K562 (cell line): ENCODE measurements around the gene CPSF2. TPM values are rescaled to one million over a fixed set of nuclear protein-coding genes. Genes with fewer than 3 reads are reported as not detected.

ENCODE experiments used
- ATAC-seq: fragments of 200-7000 bp; cut with Tn5 transposase; 3 replicates; pipeline ENCODE4 v1.9.1; 2020; ENCODE audit warnings: moderate library complexity
- BruUV-seq: library from RNA; stranded (reverse); fragments of 400-500 nt; replicated peaks from 2 replicates; lab custom pipeline; 2021; lab: Mats Ljungman, UMichigan
- CTCF ChIA-PET: fragments of 300-600 bp; formaldehyde crosslinking; extraction: SDS; loops from one replicate; lab custom pipeline; 2021; ENCODE audit warnings: low intra/inter-chr PET ratio; lab: Yijun Ruan, JAX
- POLR2A ChIA-PET: fragments of 300-600, 350-650 bp; sonication (Branson Sonifier 250); formaldehyde crosslinking; extraction: SDS; loops from one replicate; lab custom pipeline; 2021; ENCODE audit warnings: antibody characterized with exemption, inconsistent platforms; lab: Yijun Ruan, JAX
- DNase-seq, 4 experiments: peaks; one replicate each; pipeline versions ENCODE4 v3.0.0 to v3.0.0-alpha.2; 2011 to 2018; ENCODE audit warnings: low spot score in 3 of 4, mixed read lengths in 3 of 4; ENCODE audit errors: extremely low read depth in 1 of 4
- FAIRE-seq: peaks from 2 replicates; lab custom pipeline; 2011; peaks lifted over from hg19 to GRCh38; lab: Jason Lieb, UNC
- H2AFZ ChIP-seq: 2 replicates; pipeline ENCODE4 v1.6.0; 2011; ENCODE audit warnings: low read depth, low read length, control low read depth, inconsistent platforms
- H3K27ac ChIP-seq: fragments of 200-600 bp; 3 replicates; pipeline ENCODE4 v1.8.0; 2011; ENCODE audit warnings: low read depth, mild to moderate bottlenecking, control low read depth, inconsistent platforms, low read length, moderate library complexity, mixed read lengths; ENCODE audit errors: extremely low read depth
- H3K27me3 ChIP-seq, 2 experiments: fragments of 300-600 bp in 1 of 2; 2 replicates in 1 of 2; 3 replicates in 1 of 2; pipeline versions ENCODE4 v1.6.0 to v1.8.0; 2011; ENCODE audit warnings: inconsistent platforms in 2 of 2, low read length in 2 of 2, mild to moderate bottlenecking in 1 of 2, mixed read lengths in 1 of 2, moderate library complexity in 1 of 2; ENCODE audit not compliant: control insufficient read depth in 2 of 2, insufficient read depth in 2 of 2
- H3K36me3 ChIP-seq: fragments of 300-600 bp; 3 replicates; pipeline ENCODE4 v1.8.0; 2011; ENCODE audit warnings: mild to moderate bottlenecking, low read length, inconsistent platforms; ENCODE audit not compliant: control insufficient read depth, insufficient read depth
- H3K4me1 ChIP-seq, 2 experiments: fragments of 200-600 bp in 1 of 2; replicated peaks in 1 of 2; 2 replicates in 1 of 2; 3 replicates in 1 of 2; pipeline versions ENCODE4 v1.5.1 to v1.8.0; 2011; ENCODE audit warnings: inconsistent platforms in 2 of 2, low read length in 2 of 2, mild to moderate bottlenecking in 1 of 2, mixed read lengths in 1 of 2, moderate library complexity in 1 of 2; ENCODE audit not compliant: control insufficient read depth in 2 of 2, insufficient read depth in 2 of 2
- H3K4me2 ChIP-seq: 2 replicates; pipeline ENCODE4 v1.6.1; 2011; ENCODE audit warnings: low read length, control low read depth, inconsistent platforms, mixed read lengths; ENCODE audit not compliant: insufficient read depth
- H3K4me3 ChIP-seq: fragments of 200-600 bp; sonication (generic), shearing (Covaris generic); 2 replicates; pipeline ENCODE4 v1.5.1; 2016; ENCODE audit warnings: control low read depth, inconsistent platforms
- H3K79me2 ChIP-seq: fragments of 200-600 bp; 3 replicates; pipeline ENCODE4 v1.8.0; 2011; ENCODE audit warnings: low read length, inconsistent platforms; ENCODE audit not compliant: control insufficient read depth, insufficient read depth
- H3K9ac ChIP-seq, 2 experiments: 2 replicates each; pipeline versions ENCODE4 v1.6.0 to v1.6.1; 2011; ENCODE audit warnings: low read depth in 2 of 2, low read length in 2 of 2, control low read depth in 1 of 2, inconsistent platforms in 1 of 2, mild to moderate bottlenecking in 1 of 2, mixed read lengths in 1 of 2; ENCODE audit not compliant: insufficient read depth in 1 of 2
- H3K9me1 ChIP-seq: one replicate; pipeline ENCODE4 v1.6.0; 2011; ENCODE audit warnings: inconsistent platforms, mild to moderate bottlenecking, low read length, moderate library complexity; ENCODE audit not compliant: control insufficient read depth, insufficient read depth
- H3K9me3 ChIP-seq: replicated peaks from 2 replicates; pipeline ENCODE4 v1.5.1; 2011; ENCODE audit warnings: low read depth, low read length, inconsistent platforms; ENCODE audit not compliant: control insufficient read depth, insufficient read depth
- H4K20me1 ChIP-seq: replicated peaks from 2 replicates; pipeline ENCODE4 v1.6.1; 2011; ENCODE audit warnings: low read length, inconsistent platforms, mixed read lengths; ENCODE audit not compliant: control insufficient read depth, insufficient read depth
- BACH1 ChIP-seq: fragments of 200-800 bp; sonication (Bioruptor generic); IDR thresholded peaks from 2 replicates; pipeline ENCODE4 v1.6.1; 2016; ENCODE audit warnings: missing genetic modification characterization, missing compliant biosample characterization
- DMBX1 ChIP-seq: fragments of 250-450 bp; sonication (Bioruptor Pico); IDR thresholded peaks from 2 replicates; pipeline ENCODE4 v1.8.0; 2022; ENCODE audit warnings: inconsistent platforms, mild to moderate bottlenecking, moderate library complexity, borderline replicate concordance
- E2F8 ChIP-seq: fragments of 450-650 bp; IDR thresholded peaks from 2 replicates; pipeline ENCODE4 v1.7.1; 2018; ENCODE audit warnings: mild to moderate bottlenecking, low read depth; ENCODE audit not compliant: partially characterized antibody
- ELF2 ChIP-seq: fragments of 250-450 bp; sonication (Bioruptor Pico); IDR thresholded peaks from 2 replicates; pipeline ENCODE4 v1.5.0; 2021; ENCODE audit warnings: mild to moderate bottlenecking
- HMG20A ChIP-seq: fragments of 450-650 bp; formaldehyde crosslinking; conservative IDR thresholded peaks from 2 replicates; pipeline ENCODE4 v1.4.0; 2020; ENCODE audit warnings: mild to moderate bottlenecking, mixed read lengths
- KDM1A ChIP-seq, 2 experiments: fragments of 450-650 bp; IDR thresholded peaks; 2 replicates each; pipeline ENCODE4 v1.6.1; 2016; ENCODE audit warnings: mild to moderate bottlenecking in 2 of 2
- PHTF2 ChIP-seq: fragments of 250-450 bp; sonication (Bioruptor Pico); IDR thresholded peaks from 2 replicates; pipeline ENCODE4 v1.5.0; 2021; ENCODE audit warnings: mild to moderate bottlenecking
- PRDM10 ChIP-seq: fragments of 450-650 bp; IDR thresholded peaks from 2 replicates; pipeline ENCODE4 v1.6.1; 2018; ENCODE audit not compliant: partially characterized antibody
- RNF219 ChIP-seq: fragments of 250-450 bp; sonication (Bioruptor Pico); IDR thresholded peaks from 2 replicates; pipeline ENCODE4 v1.5.0; 2022; ENCODE audit warnings: mild to moderate bottlenecking
- SAFB ChIP-seq: fragments of 200-400 bp; formaldehyde crosslinking; IDR thresholded peaks from 2 replicates; pipeline ENCODE4 v1.6.1; 2017; ENCODE audit warnings: low read depth, low read length, borderline replicate concordance
- SUPT5H ChIP-seq: fragments of 450-650 bp; IDR thresholded peaks from 2 replicates; pipeline ENCODE4 v1.6.1; 2016
- ZBTB2 ChIP-seq: fragments of 450-650 bp; IDR thresholded peaks from 2 replicates; pipeline ENCODE4 v1.6.1; 2016; ENCODE audit warnings: antibody characterized with exemption
- ZEB2 ChIP-seq: fragments of 450-650 bp; IDR thresholded peaks from 2 replicates; pipeline ENCODE4 v1.6.1; 2016
- ZNF175 ChIP-seq: fragments of 200-800 bp; sonication (Bioruptor generic); IDR thresholded peaks from 2 replicates; pipeline ENCODE4 v1.6.1; 2016; ENCODE audit warnings: low read depth, mild to moderate bottlenecking, missing genetic modification characterization, missing compliant biosample characterization
- ZNF24 ChIP-seq: fragments of 450-650 bp; IDR thresholded peaks from 2 replicates; pipeline ENCODE4 v1.6.1; 2016
- WGBS: fragments of 100-300 bp; shearing (Covaris generic); methylation state at CpG from one replicate; pipeline ENCODE4 v1.1.6; 2016; ENCODE audit warnings: low coverage, mixed read lengths; ENCODE audit not compliant: insufficient coverage; ENCODE audit errors: missing lambda C conversion rate; 5-methylcytosine and 5-hydroxymethylcytosine counted together
- in situ Hi-C: fragments of 300-500 bp; cut with MboI; formaldehyde crosslinking; loops from 4 replicates; pipeline ENCODE4 v1.15.0; 2018; ENCODE audit warnings: inconsistent platforms, mixed read lengths
- intact Hi-C: fragments of 100-400 bp; cut with micrococcal nuclease; formaldehyde crosslinking; loops from 2 replicates; pipeline ENCODE4 v1.14.2; 2022
- polyA plus RNA-seq, 8 experiments: library from polyadenylated mRNA; depleted of rRNA in 4 of 8; stranded (reverse) in 5 of 8; unstranded in 3 of 8; fragments of >200 nt; fragmentation: Nextera tagmentation in 2 of 8; fragmentation: Illumina TruSeq in 1 of 8; extraction: Ambion mirVana in 2 of 8; extraction: Trizol in 1 of 8; gene quantifications; 2 replicates each; pipeline versions ENCODE4 v1.2.1 to v1.2.3, GENCODE V29; 2011 to 2014; ENCODE audit warnings: inconsistent platforms in 1 of 8, missing spikeins in 1 of 8
- total RNA-seq, 7 experiments: library from RNA; depleted of rRNA in 6 of 7; stranded (reverse); fragments of >200 nt in 6 of 7; fragmentation: Illumina TruSeq in 2 of 7; extraction: Trizol in 2 of 7; gene quantifications; 2 replicates each; pipeline versions ENCODE4 v1.2.1 to v1.2.3, GENCODE V29; 2011 to 2021; ENCODE audit warnings: low replicate concordance in 1 of 7

Gene CPSF2
- total and polyA plus RNA-seq, 9 of the 15 experiments (the other 6 are each of a cell fraction or from before 2014, with no cell fraction given) = 20.8 to 71.3 (median 49.0) TPM

- Histone ChIP-seq H3K4me1 (no peaks in the 10 kb centered on the region; a peak in 1 of 5 replicates), H4K20me1 (no peaks in the 10 kb centered on the region), H3K9me3 (no peaks in the 10 kb centered on the region; the same call in 1 of the 2 replicates), H3K27me3 (no peaks in the 10 kb centered on the region), H3K79me2 (no peaks in the 10 kb centered on the region), H3K4me3 (no peak overlapping the region), H3K9ac (no peak overlapping the region), H3K36me3 (peaks cover 86% of the 10 kb centered on the region), H2AFZ (no peak overlapping the region), H3K27ac (no peak overlapping the region), H3K9me1 (no peaks in the 10 kb centered on the region), H3K4me2 (no peak overlapping the region)
- FAIRE-seq = no peak
- DNase-seq = no peak
- ATAC-seq = no peak
- intact Hi-C loops (no loop called here), in situ Hi-C loops (no loop called here)
- ChIA-PET POLR2A (no interaction called here), CTCF (no interaction called here)
- WGBS = 79% methylated on average over 4 of the region's 4 CpGs
- BruUV-seq = no TSS peak
- TF ChIP-seq ZBTB2 = no peak
- TF ChIP-seq ZNF175 (CRISPR knock-in tag) = no peak
- TF ChIP-seq DMBX1 (CRISPR knock-in tag) = no peak
- no peak for TF ChIP-seq SUPT5H
- no peak for TF ChIP-seq KDM1A (IDR thresholded peaks at IDR 0.05)
- TF ChIP-seq SAFB = no peak
- TF ChIP-seq PRDM10 = no peak
- TF ChIP-seq RNF219 (CRISPR knock-in tag) = no peak
- TF ChIP-seq PHTF2 = no peak
- no peak for TF ChIP-seq HMG20A (CRISPR knock-in tag)
- no peak for TF ChIP-seq ZNF24
- no peak for TF ChIP-seq ELF2
- no peak for TF ChIP-seq ZEB2
- no peak for TF ChIP-seq E2F8
- TF ChIP-seq BACH1 (tag) = no peak
These were observed 38.9 kb downstream of the CPSF2 start for GRCh38 chr14:92160619-92161018.
